ENCODE data around the gene YOD1. TPM values are rescaled to one million over a fixed set of nuclear protein-coding genes. Genes with fewer than 3 reads are reported as not detected.

Gene YOD1
- total and polyA plus RNA-seq, 4 donors = 3.4 to 34.4 (median 5.4) TPM

- no peak overlapping the region for H3K4me3 ChIP-seq
- H3K36me3 ChIP-seq (ENCODE audit: control insufficient read depth in 4 of 4, insufficient read depth in 4 of 4, low read length in 4 of 4) = no peaks in the 10 kb centered on the region
- TF ChIP-seq CTCF (IDR thresholded peaks at IDR 0.05; ENCODE audit: control extremely low read depth, extremely low read depth) = no peak
- peak overlapping the region in 1 of 2 donors; percentile 80 for H3K27ac ChIP-seq (ENCODE audit: low read depth in 1 of 2, low read length in 1 of 2)
- DNase-seq (no peak), ATAC-seq (ENCODE audit: insufficient read depth, low FRiP score) (peak; percentile 13)
- H3K9me3 ChIP-seq (ENCODE audit: control insufficient read depth in 4 of 4, insufficient read depth in 3 of 4, low read length in 3 of 4) = no peaks in the 10 kb centered on the region
- H3K4me1 ChIP-seq (ENCODE audit: control insufficient read depth in 5 of 5, insufficient read depth in 5 of 5, low read length in 5 of 5) = peaks cover 0 to 6% (median 0%) of the 10 kb centered on the region in 5 donors
- WGBS, 2 donors = 80 to 88% methylated on average over 2 of the region's 2 CpGs
- no peak overlapping the region for H3K9ac ChIP-seq (ENCODE audit: insufficient read depth in 1 of 2, low read length in 2 of 2)
- H3K27me3 ChIP-seq (ENCODE audit: control insufficient read depth in 3 of 3, insufficient read depth in 3 of 3, low read length in 2 of 3) = no peaks in the 10 kb centered on the region
Measured at GRCh38 chr1:207010726-207011125, 40.3 kb downstream of the YOD1 start.

- Histone ChIP-seq H3K27me3 (ENCODE audit: control insufficient read depth in 3 of 3, insufficient read depth in 3 of 3, low read length in 2 of 3) (no peaks in the 10 kb centered on the region), H3K9ac (ENCODE audit: insufficient read depth in 1 of 2, low read length in 2 of 2) (no peak overlapping the region), H3K36me3 (ENCODE audit: control insufficient read depth in 4 of 4, insufficient read depth in 4 of 4, low read length in 4 of 4) (no peaks in the 10 kb centered on the region), H3K4me1 (ENCODE audit: control insufficient read depth in 5 of 5, insufficient read depth in 5 of 5, low read length in 5 of 5) (peaks cover 0 to 6% (median 1%) of the 10 kb centered on the region in 5 donors), H3K27ac (ENCODE audit: low read depth in 1 of 2, low read length in 1 of 2) (peak overlapping the region in 1 of 2 donors; percentile 62), H3K9me3 (ENCODE audit: control insufficient read depth in 4 of 4, insufficient read depth in 3 of 4, low read length in 3 of 4) (no peaks in the 10 kb centered on the region), H3K4me3 (no peak overlapping the region)
- DNase-seq = no peak
- 48 to 68% methylated on average over 7 of the region's 7 CpGs for WGBS, 2 donors
- TF ChIP-seq CTCF (IDR thresholded peaks at IDR 0.05; ENCODE audit: control extremely low read depth, extremely low read depth) = no peak
- peak; percentile 47 for ATAC-seq (ENCODE audit: insufficient read depth, low FRiP score)
Measured at GRCh38 chr1:207009945-207010344, 41.1 kb downstream of the YOD1 start.

- no peak for TF ChIP-seq CTCF (IDR thresholded peaks at IDR 0.05; ENCODE audit: control extremely low read depth, extremely low read depth)
- Histone ChIP-seq H3K4me3 (no peak overlapping the region), H3K36me3 (ENCODE audit: control insufficient read depth in 4 of 4, insufficient read depth in 4 of 4, low read length in 4 of 4) (no peaks in the 10 kb centered on the region), H3K27me3 (ENCODE audit: control insufficient read depth in 3 of 3, insufficient read depth in 3 of 3, low read length in 2 of 3) (no peaks in the 10 kb centered on the region), H3K4me1 (ENCODE audit: control insufficient read depth in 5 of 5, insufficient read depth in 5 of 5, low read length in 5 of 5) (peaks cover 0 to 9% (median 3%) of the 10 kb centered on the region in 5 donors), H3K9me3 (ENCODE audit: control insufficient read depth in 4 of 4, insufficient read depth in 3 of 4, low read length in 3 of 4) (no peaks in the 10 kb centered on the region), H3K27ac (ENCODE audit: low read depth in 1 of 2, low read length in 1 of 2) (peak overlapping the region in 1 of 2 donors; percentile 62), H3K9ac (ENCODE audit: insufficient read depth in 1 of 2, low read length in 2 of 2) (no peak overlapping the region)
- ATAC-seq (ENCODE audit: insufficient read depth, low FRiP score) (no peak), DNase-seq (no peak)
- WGBS, 2 donors = 87 to 95% methylated on average over 10 of the region's 10 CpGs
Measured at GRCh38 chr1:207009182-207009850, 41.7 kb downstream of the YOD1 start.

Data from lung (tissue), 12 donors.